Sigmoid colon (tissue), 7 donors: ENCODE data around the gene OR6Q1. TPM values are rescaled to one million over a fixed set of nuclear protein-coding genes. Genes with fewer than 3 reads are reported as not detected.

Source experiments
- DNase-seq: peaks from one replicate; pipeline ENCODE4 v3.0.0-alpha.2; 2019
- H3K27ac ChIP-seq, 4 donors: fragments of 200-600 bp; sonication (generic); one replicate each; pipeline ENCODE4 v1.5.1; 2016 to 2019; ENCODE audit warnings: mild to moderate bottlenecking in 1 of 4
- H3K27me3 ChIP-seq, 3 donors: fragments of 200-600 bp; sonication (generic); one replicate each; pipeline ENCODE4 v1.5.1; 2019; ENCODE audit warnings: mild to moderate bottlenecking in 1 of 3
- H3K36me3 ChIP-seq, 4 donors: fragments of 200-600 bp; sonication (generic); one replicate each; pipeline ENCODE4 v1.5.1; 2016 to 2019
- H3K4me1 ChIP-seq, 4 donors: fragments of 200-600 bp; sonication (generic); one replicate each; pipeline ENCODE4 v1.5.1; 2017 to 2019
- H3K4me3 ChIP-seq, 4 donors: fragments of 200-600 bp; sonication (generic); one replicate each; pipeline ENCODE4 v1.5.1; 2017 to 2019; ENCODE audit warnings: mild to moderate bottlenecking in 2 of 4, moderate library complexity in 1 of 4
- H3K9me3 ChIP-seq, 4 donors: fragments of 200-600 bp in 3 of 4; sonication (generic) in 3 of 4; one replicate each; pipeline versions ENCODE4 v1.5.1 to v1.6.1; 2013 to 2019
- CTCF ChIP-seq, 4 experiments: fragments of 450-650 bp in 3 of 4; fragments of 200-600 bp in 1 of 4; IDR thresholded peaks; one replicate each; pipeline ENCODE4 v1.5.1; 2016 to 2019; ENCODE audit warnings: antibody characterized with exemption in 4 of 4, mild to moderate bottlenecking in 3 of 4, moderate library complexity in 2 of 4
- EP300 ChIP-seq, 4 donors: sonication (generic); formaldehyde crosslinking; IDR thresholded peaks; one replicate each; pipeline ENCODE4 v1.6.1; 2017; ENCODE audit warnings: antibody characterized with exemption in 4 of 4
- POLR2A ChIP-seq, 2 donors: fragments of 450-650 bp; IDR thresholded peaks; one replicate each; pipeline ENCODE4 v1.6.1; 2016; ENCODE audit warnings: antibody characterized with exemption in 2 of 2, mild to moderate bottlenecking in 2 of 2, moderate library complexity in 2 of 2
- POLR2AphosphoS5 ChIP-seq, 4 donors: sonication (generic); formaldehyde crosslinking; IDR thresholded peaks; one replicate each; pipeline ENCODE4 v1.6.1; 2017; ENCODE audit warnings: antibody characterized with exemption in 4 of 4
- WGBS, 2 donors: extraction: QIAGEN DNeasy Blood & Tissue Kit; methylation state at CpG; one replicate each; pipeline ENCODE4 v1.1.7; 2013; 5-methylcytosine and 5-hydroxymethylcytosine counted together
- intact Hi-C: fragments of 100-400 bp; cut with DNase I; formaldehyde crosslinking; loops from one replicate; pipeline ENCODE4 v1.15.1; 2023
- polyA plus RNA-seq, 3 donors: library from polyadenylated mRNA; stranded (reverse); fragments of 200-250 nt; gene quantifications; one replicate each; pipeline ENCODE4 v1.2.3, GENCODE V29; 2013
- total RNA-seq, 4 donors: library from RNA; depleted of rRNA; stranded (reverse); fragments of >200 nt; gene quantifications; one replicate each; pipeline ENCODE4 v1.1.0, GENCODE V29; 2016
- donor health status: healthy with polysubstance abuse.
- donor health status: Bipolar disorder and iron deficiency.
- donor health status: healthy.

OR6Q1 gene
- total and polyA plus RNA-seq, 7 donors = not detected

- no peak for DNase-seq
- Histone ChIP-seq H3K4me3 (no peak overlapping the region), H3K36me3 (no peaks in the 10 kb centered on the region), H3K4me1 (peaks cover 0 to 18% (median 14%) of the 10 kb centered on the region in 4 donors), H3K27me3 (no peaks in the 10 kb centered on the region), H3K9me3 (no peaks in the 10 kb centered on the region), H3K27ac (peak overlapping the region in 3 of 4 donors; percentile 26 to 66 (median 54))
- TF ChIP-seq POLR2A (IDR thresholded peaks at IDR 0.05) = no peak
- no peak for TF ChIP-seq POLR2AphosphoS5 (IDR thresholded peaks at IDR 0.05)
- no peak for TF ChIP-seq EP300 (IDR thresholded peaks at IDR 0.05)
- TF ChIP-seq CTCF (IDR thresholded peaks at IDR 0.05) = no peak
- intact Hi-C loops = no loop called here
- WGBS, 2 donors = 64 to 76% methylated on average over 4 of the region's 4 CpGs
These were observed 28.2 kb downstream of the OR6Q1 start for GRCh38 chr11:58059007-58059350.

GRCh38 chr11:58060535-58060934, 29.8 kb downstream of the OR6Q1 start:
- DNase-seq = no peak
- intact Hi-C loops = no loop called here
- 78 to 84% methylated on average over 3 of the region's 3 CpGs for WGBS, 2 donors
- Histone ChIP-seq H3K27ac (no peak overlapping the region), H3K36me3 (no peaks in the 10 kb centered on the region), H3K9me3 (no peaks in the 10 kb centered on the region), H3K4me1 (peaks cover 0 to 18% (median 14%) of the 10 kb centered on the region in 4 donors), H3K4me3 (no peak overlapping the region), H3K27me3 (no peaks in the 10 kb centered on the region)
- no peak for TF ChIP-seq CTCF (IDR thresholded peaks at IDR 0.05)
- no peak for TF ChIP-seq POLR2AphosphoS5 (IDR thresholded peaks at IDR 0.05)
- TF ChIP-seq EP300 (IDR thresholded peaks at IDR 0.05) = no peak
- TF ChIP-seq POLR2A (IDR thresholded peaks at IDR 0.05) = no peak

GRCh38 chr11:58060939-58061672, 30.4 kb downstream of the OR6Q1 start:
- WGBS, 2 donors = 66 to 69% methylated on average over 6 of the region's 6 CpGs
- intact Hi-C loops = no loop called here

GRCh38 chr11:58061813-58062212, 31.1 kb downstream of the OR6Q1 start:
- no peaks in the 10 kb centered on the region for H3K9me3 ChIP-seq
- DNase-seq = no peak
- TF ChIP-seq POLR2A (IDR thresholded peaks at IDR 0.05) (no peak), POLR2AphosphoS5 (IDR thresholded peaks at IDR 0.05) (no peak), EP300 (IDR thresholded peaks at IDR 0.05) (no peak), CTCF (IDR thresholded peaks at IDR 0.05) (no peak)
- 66 to 70% methylated on average over 6 of the region's 6 CpGs for WGBS, 2 donors
- no peaks in the 10 kb centered on the region for H3K27me3 ChIP-seq
- no peak overlapping the region for H3K27ac ChIP-seq
- peaks cover 0 to 18% (median 14%) of the 10 kb centered on the region in 4 donors for H3K4me1 ChIP-seq
- no peak overlapping the region for H3K4me3 ChIP-seq
- H3K36me3 ChIP-seq = no peaks in the 10 kb centered on the region
- intact Hi-C loops = no loop called here

More at GRCh38 chr11:58060939-58061672, 30.4 kb downstream of the OR6Q1 start:
- TF ChIP-seq EP300 (IDR thresholded peaks at IDR 0.05) (no peak), POLR2A (IDR thresholded peaks at IDR 0.05) (no peak), POLR2AphosphoS5 (IDR thresholded peaks at IDR 0.05) (no peak), CTCF (IDR thresholded peaks at IDR 0.05) (no peak)
- no peaks in the 10 kb centered on the region for H3K27me3 ChIP-seq
- no peaks in the 10 kb centered on the region for H3K9me3 ChIP-seq
- H3K27ac ChIP-seq = no peak overlapping the region
- H3K36me3 ChIP-seq = no peaks in the 10 kb centered on the region
- H3K4me3 ChIP-seq = no peak overlapping the region
- DNase-seq = no peak
- H3K4me1 ChIP-seq = peaks cover 0 to 18% (median 14%) of the 10 kb centered on the region in 4 donors

- Histone ChIP-seq H3K27ac (no peak overlapping the region), H3K36me3 (no peaks in the 10 kb centered on the region), H3K27me3 (no peaks in the 10 kb centered on the region), H3K4me3 (no peak overlapping the region), H3K4me1 (no peaks in the 10 kb centered on the region), H3K9me3 (no peaks in the 10 kb centered on the region)
- no peak for DNase-seq
- WGBS, 2 donors = 61 to 71% methylated on average over 5 of the region's 5 CpGs
- intact Hi-C loops = no loop called here
- no peak for TF ChIP-seq CTCF (IDR thresholded peaks at IDR 0.05)
- no peak for TF ChIP-seq EP300 (IDR thresholded peaks at IDR 0.05)
- no peak for TF ChIP-seq POLR2AphosphoS5 (IDR thresholded peaks at IDR 0.05)
- TF ChIP-seq POLR2A (IDR thresholded peaks at IDR 0.05) = no peak
These were observed 36.9 kb downstream of the OR6Q1 start for GRCh38 chr11:58067685-58068084.
